ENCODE measurements around the gene NAA80.

NAA80 gene

GRCh38 chr3:50296721-50297383, 2.4 kb downstream of the NAA80 start:
- Histone ChIP-seq H3K4me2 (ENCODE audit: low read length) (no peak overlapping the region), H3K79me2 (ENCODE audit: control insufficient read depth, low read length) (peaks cover 7% of the 10 kb centered on the region), H3F3A (ENCODE audit: control insufficient read depth, insufficient read depth) (peaks cover 4% of the 10 kb centered on the region; the same call in 1 of the 2 replicates), H3K27me3 (ENCODE audit: control insufficient read depth, low read length) (no peaks in the 10 kb centered on the region), H3K9me2 (replicated peaks; ENCODE audit: control insufficient read depth, low read length) (no peaks in the 10 kb centered on the region), H4K20me1 (ENCODE audit: control insufficient read depth, insufficient read depth, low read depth, low read length) (no peaks in the 10 kb centered on the region), H3K36me3 (ENCODE audit: control insufficient read depth, low read length) (peaks cover 3% of the 10 kb centered on the region), H3K4me1 (ENCODE audit: control insufficient read depth, low read length) (peaks cover 27% of the 10 kb centered on the region), H3K27ac (ENCODE audit: low read depth, low read length) (no peak overlapping the region), H3K9me3 (ENCODE audit: control insufficient read depth, insufficient read depth, low read length) (no peaks in the 10 kb centered on the region), H3K4me3 (ENCODE audit: low read length) (no peak overlapping the region)
- no peak for TF ChIP-seq CTCF (IDR thresholded peaks at IDR 0.05; ENCODE audit: low read depth, low read length, poor library complexity, severe bottlenecking)
- TF ChIP-seq EZH2phosphoT487 (IDR thresholded peaks at IDR 0.05; ENCODE audit: borderline replicate concordance, low read length), result no peak

- TF ChIP-seq CTCF (IDR thresholded peaks at IDR 0.05; ENCODE audit: low read depth, low read length, poor library complexity, severe bottlenecking) (no peak), EZH2phosphoT487 (IDR thresholded peaks at IDR 0.05; ENCODE audit: borderline replicate concordance, low read length) (no peak)
- no peaks in the 10 kb centered on the region for H3K9me2 ChIP-seq (replicated peaks; ENCODE audit: control insufficient read depth, low read length)
- peaks cover 17% of the 10 kb centered on the region for H3K79me2 ChIP-seq (ENCODE audit: control insufficient read depth, low read length)
- peaks cover 29% of the 10 kb centered on the region for H3K4me1 ChIP-seq (ENCODE audit: control insufficient read depth, low read length)
- H3K4me3 ChIP-seq (ENCODE audit: low read length), result no peak overlapping the region
- no peaks in the 10 kb centered on the region for H3K27me3 ChIP-seq (ENCODE audit: control insufficient read depth, low read length)
- H3F3A ChIP-seq (ENCODE audit: control insufficient read depth, insufficient read depth), result peaks cover 4% of the 10 kb centered on the region; the same call in 1 of the 2 replicates
- no peaks in the 10 kb centered on the region for H3K9me3 ChIP-seq (ENCODE audit: control insufficient read depth, insufficient read depth, low read length)
- H3K27ac ChIP-seq (ENCODE audit: low read depth, low read length), result no peak overlapping the region
- H3K4me2 ChIP-seq (ENCODE audit: low read length), result no peak overlapping the region
- no peaks in the 10 kb centered on the region for H4K20me1 ChIP-seq (ENCODE audit: control insufficient read depth, insufficient read depth, low read depth, low read length)
- peaks cover 8% of the 10 kb centered on the region for H3K36me3 ChIP-seq (ENCODE audit: control insufficient read depth, low read length)
Observed at GRCh38 chr3:50295553-50296431, 3.4 kb downstream of the NAA80 start.

- Histone ChIP-seq H3K4me3 (ENCODE audit: low read length) (no peak overlapping the region), H3K27ac (ENCODE audit: low read depth, low read length) (no peak overlapping the region), H3K27me3 (ENCODE audit: control insufficient read depth, low read length) (no peaks in the 10 kb centered on the region)
Observed at GRCh38 chr3:50294492-50295403, 4.5 kb downstream of the NAA80 start.

More at GRCh38 chr3:50294492-50295403, 4.5 kb downstream of the NAA80 start:
- no peaks in the 10 kb centered on the region for H3K9me2 ChIP-seq (replicated peaks; ENCODE audit: control insufficient read depth, low read length)
- peaks cover 28% of the 10 kb centered on the region for H3K79me2 ChIP-seq (ENCODE audit: control insufficient read depth, low read length)
- H3F3A ChIP-seq (ENCODE audit: control insufficient read depth, insufficient read depth), result 0 out of 2 replicates have a peak, but pooled peaks cover under 1% of the 10 kb centered on the region
- H4K20me1 ChIP-seq (ENCODE audit: control insufficient read depth, insufficient read depth, low read depth, low read length), result no peaks in the 10 kb centered on the region
- no peaks in the 10 kb centered on the region for H3K9me3 ChIP-seq (ENCODE audit: control insufficient read depth, insufficient read depth, low read length)
- TF ChIP-seq EZH2phosphoT487 (IDR thresholded peaks at IDR 0.05; ENCODE audit: borderline replicate concordance, low read length), result no peak
- TF ChIP-seq CTCF (IDR thresholded peaks at IDR 0.05; ENCODE audit: low read depth, low read length, poor library complexity, severe bottlenecking), result no peak
- H3K4me2 ChIP-seq (ENCODE audit: low read length), result no peak overlapping the region
- H3K36me3 ChIP-seq (ENCODE audit: control insufficient read depth, low read length), result peaks cover 19% of the 10 kb centered on the region
- peaks cover 26% of the 10 kb centered on the region for H3K4me1 ChIP-seq (ENCODE audit: control insufficient read depth, low read length)

All from DOHH2 (cell line).